Body of pancreas (tissue), 4 donors: ENCODE results near the gene TEX29.

Experiments used
- CTCF ChIP-seq, 7 experiments: fragments of 450-650 bp in 4 of 7; fragments of 200-600 bp in 3 of 7; sonication (generic) in 3 of 7; IDR thresholded peaks; one replicate each; pipeline ENCODE4 v1.5.1; 2016 to 2019; ENCODE audit warnings: antibody characterized with exemption in 7 of 7
- POLR2A ChIP-seq, 3 donors: fragments of 450-650 bp; IDR thresholded peaks; one replicate each; pipeline ENCODE4 v1.6.1; 2016; ENCODE audit warnings: antibody characterized with exemption in 3 of 3, mild to moderate bottlenecking in 2 of 3

GRCh38 chr13:111367340-111367739 is 46.9 kb downstream of the TEX29 start:
- TF ChIP-seq CTCF (IDR thresholded peaks at IDR 0.05) (no peak), POLR2A (IDR thresholded peaks at IDR 0.05) (no peak)
